ENCODE data around the gene ITGB5. TPM values are rescaled to one million over a fixed set of nuclear protein-coding genes. Genes with fewer than 3 reads are reported as not detected.

Gene ITGB5
- total RNA-seq, 1 experiment from 2014 or later: 77.8 TPM

DNA sequence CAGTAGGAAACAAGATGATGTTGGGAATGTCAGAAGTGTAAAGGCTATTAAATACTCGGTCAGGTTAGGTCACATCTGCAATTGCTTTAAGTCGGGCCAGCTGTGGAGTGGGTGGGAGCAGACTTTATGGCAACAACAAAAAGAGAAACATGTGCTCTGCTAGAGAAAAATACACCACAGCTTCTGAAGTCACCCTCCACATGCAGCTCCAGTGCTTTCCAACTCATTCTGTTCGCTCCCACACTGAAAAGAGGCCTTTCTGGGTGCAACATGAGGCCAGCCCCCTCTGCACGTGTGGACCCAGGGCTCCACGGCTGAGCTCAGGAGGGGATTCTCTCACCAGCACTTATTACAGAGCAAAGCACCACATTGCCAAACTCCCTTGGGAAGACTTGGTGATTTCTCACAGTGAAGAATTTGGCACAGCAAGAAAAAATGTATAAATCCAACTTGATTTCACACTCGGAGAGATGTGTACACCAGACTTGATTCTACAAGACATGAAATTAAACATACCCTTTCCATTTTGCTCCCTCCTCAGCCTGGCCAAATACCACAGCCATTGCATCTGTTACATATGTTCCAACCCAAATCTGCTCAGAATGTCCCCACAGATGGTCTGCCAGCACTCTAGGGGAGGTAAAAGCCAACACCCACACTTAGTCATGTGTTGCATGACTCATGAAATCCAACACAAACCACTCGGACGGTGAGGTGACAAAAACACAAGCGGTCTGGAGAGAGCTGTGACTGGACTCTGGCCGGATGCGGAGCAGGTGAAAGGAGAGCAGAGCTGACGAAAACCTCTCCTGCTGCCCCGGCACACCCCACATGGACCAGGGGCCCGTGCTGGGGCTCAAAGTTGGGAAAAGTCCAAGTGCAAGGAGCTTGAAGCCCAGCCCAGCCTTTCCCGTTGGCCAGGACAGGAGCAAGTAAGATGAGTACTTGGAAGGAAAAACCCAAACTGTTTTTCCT is 74.6 kb downstream of the ITGB5 start (continued):
- no peak for TF ChIP-seq CTCF (IDR thresholded peaks at IDR 0.05 in 2 of 3, conservative IDR thresholded peaks at IDR 0.05 in 1 of 3; ENCODE audit: borderline replicate concordance in 1 of 3, insufficient read depth in 1 of 3, low read depth in 2 of 3, low read length in 2 of 3)
- peak; percentile 96 for TF ChIP-seq FOSL1 (IDR thresholded peaks at IDR 0.05; ENCODE audit: low read depth)
- TF ChIP-seq ELF1 (IDR thresholded peaks at IDR 0.05; ENCODE audit: borderline replicate concordance, low read depth): no peak
- TF ChIP-seq CBX3 (IDR thresholded peaks at IDR 0.05; ENCODE audit: low read depth): peak; percentile 90; the same call in 1 of the 2 replicates
- TF ChIP-seq SIN3A (IDR thresholded peaks at IDR 0.05; ENCODE audit: low read depth): peak; percentile 61; the same call in 1 of the 2 replicates
- peak; percentile 80 for TF ChIP-seq EGR1 (IDR thresholded peaks at IDR 0.05; ENCODE audit: low read depth)

DNA sequence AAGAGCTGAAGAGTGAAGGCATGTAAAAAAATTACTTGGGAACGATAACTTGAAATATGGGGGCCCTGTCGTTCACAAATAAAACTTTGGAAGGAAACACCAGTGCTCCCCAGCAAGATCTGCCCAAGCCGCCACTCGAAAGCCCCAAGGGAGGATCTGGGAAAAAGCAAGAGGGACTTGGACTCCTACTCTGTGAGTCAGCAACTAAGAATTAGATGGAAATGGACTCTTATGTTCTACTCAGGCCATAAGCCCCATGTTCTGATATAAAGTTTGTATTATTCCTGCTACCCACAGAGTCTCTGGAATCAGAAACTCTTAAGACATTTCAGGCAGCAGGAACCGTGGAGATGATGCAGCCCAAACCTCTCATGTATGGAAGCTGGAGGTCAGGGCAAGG is 75.7 kb downstream of the ITGB5 start:
- ChIA-PET CTCF (no interaction called here), POLR2A (no interaction called here)
- intact Hi-C loops (cut with micrococcal nuclease): no loop called here

More for the DNA sequence above, 75.7 kb downstream of the ITGB5 start:
- Histone ChIP-seq H3K27me3 (ENCODE audit: insufficient read depth, low read length) (no peaks in the 10 kb centered on the region), H3K27ac (ENCODE audit: low read depth, low read length) (no peak overlapping the region), H3K9ac (ENCODE audit: low read length) (no peak overlapping the region), H3K4me3 (replicated peaks in 1 of 2; ENCODE audit: low read depth in 1 of 2, low read length in 2 of 2) (no peak overlapping the region), H3K4me1 (ENCODE audit: control insufficient read depth in 1 of 2, insufficient read depth in 2 of 2, low read length in 2 of 2) (peaks cover 22 to 44% of the 10 kb centered on the region in 2 experiments), H4K20me1 (ENCODE audit: insufficient read depth) (no peaks in the 10 kb centered on the region), H3K9me2 (ENCODE audit: insufficient read depth) (no peaks in the 10 kb centered on the region), H3K4me2 (ENCODE audit: low read length) (no peak overlapping the region), H3K9me3 (ENCODE audit: control insufficient read depth in 1 of 2, insufficient read depth in 1 of 2, low read depth in 1 of 2, low read length in 2 of 2) (no peaks in the 10 kb centered on the region), H3K79me2 (ENCODE audit: insufficient read depth, low read length) (no peaks in the 10 kb centered on the region), H2AFZ (ENCODE audit: low read depth, low read length, poor library complexity, severe bottlenecking) (no peak overlapping the region), H3K36me3 (ENCODE audit: control insufficient read depth in 1 of 2, insufficient read depth in 2 of 2, low read length in 2 of 2) (no peaks in the 10 kb centered on the region; a peak in 1 of 4 replicates)
- DNase-seq (ENCODE audit: low read depth, low spot score) (no peak), ATAC-seq (no peak)
- BruUV-seq (replicated peaks): no TSS peak
- no peak for TF ChIP-seq ZNF274 (IDR thresholded peaks at IDR 0.05; ENCODE audit: low read depth, low read length)
- TF ChIP-seq TCF7L2 (IDR thresholded peaks at IDR 0.05; ENCODE audit: borderline replicate concordance, extremely low read depth, insufficient read depth, insufficient read length): no peak
- TF ChIP-seq SRF (IDR thresholded peaks at IDR 0.05; ENCODE audit: low read depth): no peak
- RAD21 ChIA-PET (ENCODE audit: low non-redundant PET in 1 of 2, low total read pairs in 2 of 2, uncharacterized antibody in 2 of 2, unreplicated experiment in 2 of 2): no interaction called here
